HG02798 (cell line): ENCODE results near the gene STAT5A.
"Not testable (repeated sequence)": the region's sequence is repeated elsewhere in the genome, so short reads cannot be mapped to it uniquely, and the experiment has no call there.

Experiments
- ATAC-seq: cut with Tn5 transposase; IDR thresholded peaks from one replicate; pipeline ENCODE4 v1.9.1; 2021; ENCODE audit warnings: mild to moderate bottlenecking; ENCODE audit not compliant: unreplicated experiment, poor library complexity

Gene STAT5A

DNA sequence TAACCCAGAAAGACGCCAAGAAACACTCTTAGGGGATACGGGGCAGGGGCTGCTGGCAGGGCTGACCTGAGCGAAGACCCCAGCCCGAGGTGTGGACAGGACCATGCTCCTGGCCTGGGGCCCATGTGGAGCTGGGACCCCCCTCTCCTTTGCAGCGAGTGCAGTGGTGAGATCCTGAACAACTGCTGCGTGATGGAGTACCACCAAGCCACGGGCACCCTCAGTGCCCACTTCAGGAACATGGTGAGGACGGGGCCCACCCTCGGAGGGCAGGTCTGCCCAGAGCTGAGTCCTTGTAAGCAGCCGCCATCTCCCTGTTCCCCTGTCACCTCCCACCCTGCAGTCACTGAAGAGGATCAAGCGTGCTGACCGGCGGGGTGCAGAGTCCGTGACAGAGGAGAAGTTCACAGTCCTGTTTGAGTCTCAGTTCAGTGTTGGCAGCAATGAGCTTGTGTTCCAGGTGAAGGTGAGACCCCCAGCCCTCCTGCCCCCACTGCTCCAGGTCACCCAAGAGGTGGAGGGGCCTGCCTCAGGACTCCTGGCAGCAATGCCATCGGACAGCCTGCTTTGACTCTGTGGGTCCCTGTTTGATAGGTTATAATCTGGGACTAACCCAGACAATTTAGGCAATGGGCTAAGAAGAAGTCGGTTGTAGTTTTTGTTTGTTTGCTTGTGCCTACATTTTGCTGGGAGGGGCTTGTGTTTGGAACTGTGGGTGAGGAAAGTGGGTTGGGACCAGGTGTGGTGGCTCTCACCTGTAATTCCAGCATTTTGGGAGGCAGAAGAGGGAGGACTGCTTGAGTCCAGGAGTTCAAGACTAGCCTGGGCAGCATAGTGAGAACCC lies 16.1 kb downstream of the STAT5A start:
- ATAC-seq, result no peak

DNA sequence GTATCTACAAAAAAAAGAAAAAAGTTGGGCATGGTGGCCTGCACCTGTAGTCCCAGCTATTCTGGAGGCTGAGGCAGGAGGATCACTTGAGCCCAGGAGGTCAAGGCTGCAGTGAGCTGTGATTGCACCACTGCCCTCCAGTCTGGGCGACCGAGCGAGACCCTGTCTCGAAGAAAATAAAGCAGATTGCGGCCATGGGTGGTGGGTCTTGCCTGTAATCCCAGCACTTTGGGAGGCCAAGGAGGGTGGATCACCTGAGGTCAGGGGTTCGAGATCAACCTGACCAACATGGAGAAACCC lies 16.7 kb downstream of the STAT5A start:
- not testable (repeated sequence) for ATAC-seq

DNA sequence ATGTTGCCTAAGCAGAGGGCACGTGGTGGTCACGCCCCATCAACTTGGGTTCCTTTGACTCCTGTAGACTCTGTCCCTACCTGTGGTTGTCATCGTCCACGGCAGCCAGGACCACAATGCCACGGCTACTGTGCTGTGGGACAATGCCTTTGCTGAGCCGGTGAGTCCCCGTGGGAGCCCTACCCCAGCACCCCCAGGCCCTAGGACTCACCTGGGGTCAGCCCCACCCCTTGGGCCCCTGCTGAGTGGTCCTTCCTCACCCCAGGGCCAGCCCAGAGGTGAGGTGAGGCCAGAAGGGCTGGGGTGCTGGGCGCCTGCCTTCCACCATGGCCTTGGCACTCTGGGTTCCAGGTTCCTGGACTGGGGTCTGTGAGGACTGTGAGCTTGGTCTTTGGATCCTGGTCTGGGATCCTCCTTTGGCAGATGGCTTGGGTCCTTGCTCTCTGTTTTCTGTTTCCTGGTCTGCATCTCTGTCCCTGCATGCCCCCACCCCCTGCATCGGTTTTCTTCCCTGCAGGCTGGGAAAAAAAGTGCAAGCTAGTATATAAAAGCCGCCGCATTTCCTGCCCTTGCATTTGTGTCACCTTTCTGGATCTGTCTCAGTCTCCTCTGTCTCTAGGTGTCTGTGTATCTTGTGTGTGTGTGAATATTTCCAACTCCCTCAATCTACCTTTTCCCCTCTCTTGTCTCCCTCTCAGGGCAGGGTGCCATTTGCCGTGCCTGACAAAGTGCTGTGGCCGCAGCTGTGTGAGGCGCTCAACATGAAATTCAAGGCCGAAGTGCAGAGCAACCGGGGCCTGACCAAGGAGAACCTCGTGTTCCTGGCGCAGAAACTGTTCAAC lies 17.5 kb downstream of the STAT5A start:
- no peak for ATAC-seq

DNA sequence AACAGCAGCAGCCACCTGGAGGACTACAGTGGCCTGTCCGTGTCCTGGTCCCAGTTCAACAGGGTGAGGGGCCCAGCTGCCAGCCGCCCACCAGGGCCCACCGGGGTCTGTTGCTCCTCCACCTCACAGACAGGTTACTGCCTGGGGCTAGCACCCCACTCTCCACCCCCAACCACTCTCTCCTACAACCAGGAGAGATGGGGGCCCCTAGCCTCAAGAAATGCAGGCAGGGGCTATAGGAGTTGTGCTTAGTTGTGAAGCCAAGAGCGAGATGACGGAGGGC lies 18.0 kb downstream of the STAT5A start:
- no peak for ATAC-seq

DNA sequence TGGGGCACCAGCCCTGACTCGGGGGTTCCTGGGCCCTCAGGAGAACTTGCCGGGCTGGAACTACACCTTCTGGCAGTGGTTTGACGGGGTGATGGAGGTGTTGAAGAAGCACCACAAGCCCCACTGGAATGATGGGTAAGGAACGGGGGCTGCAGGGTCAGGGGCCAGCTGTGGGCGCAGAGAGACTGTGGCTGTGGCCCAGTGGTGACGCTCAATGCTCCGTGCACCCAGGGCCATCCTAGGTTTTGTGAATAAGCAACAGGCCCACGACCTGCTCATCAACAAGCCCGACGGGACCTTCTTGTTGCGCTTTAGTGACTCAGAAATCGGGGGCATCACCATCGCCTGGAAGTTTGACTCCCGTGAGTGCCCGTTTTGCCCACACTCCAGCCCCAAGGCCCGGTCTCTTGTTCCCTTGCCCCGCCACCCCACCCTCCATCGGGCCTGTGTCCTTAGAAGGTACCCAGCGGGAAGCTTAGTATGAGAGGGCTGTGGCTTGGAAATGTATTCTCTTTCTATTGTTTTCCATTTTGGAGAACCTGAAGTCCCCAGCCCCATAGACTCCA lies 19.1 kb downstream of the STAT5A start:
- ATAC-seq, result no peak

DNA sequence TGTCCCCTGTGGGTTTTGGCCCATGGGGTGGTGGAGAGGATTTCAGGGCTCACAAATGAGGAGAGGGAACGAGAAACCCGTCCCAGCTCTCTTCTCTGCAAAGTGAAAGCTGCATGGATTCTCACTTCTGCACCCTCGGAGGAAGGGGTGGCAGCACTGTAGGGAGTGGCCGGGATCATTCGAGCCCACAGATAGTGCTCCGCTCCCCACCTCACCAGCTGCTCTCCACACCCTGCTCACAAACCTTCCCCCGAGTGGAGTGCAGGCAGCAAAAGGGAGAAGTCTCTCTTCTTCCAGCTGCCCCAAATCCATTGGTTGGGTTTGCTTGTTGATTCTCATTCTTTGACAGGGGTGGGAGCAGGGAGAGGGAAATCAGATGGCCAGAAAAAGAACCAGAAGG lies 20.1 kb downstream of the STAT5A start:
- no peak for ATAC-seq

DNA sequence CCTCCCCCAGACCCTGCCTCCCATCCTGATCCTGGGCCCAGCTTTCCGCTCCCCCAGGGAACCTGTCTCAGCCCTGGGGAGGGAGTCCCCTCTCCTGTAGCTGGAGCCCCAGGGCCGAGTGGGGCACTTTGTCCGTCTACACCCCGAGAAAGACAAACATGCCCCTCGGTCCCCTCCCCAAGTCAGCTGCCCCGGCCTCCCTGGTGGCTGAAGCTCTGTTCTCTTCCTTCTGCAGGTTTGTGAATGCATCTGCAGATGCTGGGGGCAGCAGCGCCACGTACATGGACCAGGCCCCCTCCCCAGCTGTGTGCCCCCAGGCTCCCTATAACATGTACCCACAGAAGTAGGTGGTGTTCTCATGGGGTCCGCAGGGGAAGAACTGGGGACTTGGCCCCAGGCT lies 20.8 kb downstream of the STAT5A start:
- ATAC-seq, result no peak

DNA sequence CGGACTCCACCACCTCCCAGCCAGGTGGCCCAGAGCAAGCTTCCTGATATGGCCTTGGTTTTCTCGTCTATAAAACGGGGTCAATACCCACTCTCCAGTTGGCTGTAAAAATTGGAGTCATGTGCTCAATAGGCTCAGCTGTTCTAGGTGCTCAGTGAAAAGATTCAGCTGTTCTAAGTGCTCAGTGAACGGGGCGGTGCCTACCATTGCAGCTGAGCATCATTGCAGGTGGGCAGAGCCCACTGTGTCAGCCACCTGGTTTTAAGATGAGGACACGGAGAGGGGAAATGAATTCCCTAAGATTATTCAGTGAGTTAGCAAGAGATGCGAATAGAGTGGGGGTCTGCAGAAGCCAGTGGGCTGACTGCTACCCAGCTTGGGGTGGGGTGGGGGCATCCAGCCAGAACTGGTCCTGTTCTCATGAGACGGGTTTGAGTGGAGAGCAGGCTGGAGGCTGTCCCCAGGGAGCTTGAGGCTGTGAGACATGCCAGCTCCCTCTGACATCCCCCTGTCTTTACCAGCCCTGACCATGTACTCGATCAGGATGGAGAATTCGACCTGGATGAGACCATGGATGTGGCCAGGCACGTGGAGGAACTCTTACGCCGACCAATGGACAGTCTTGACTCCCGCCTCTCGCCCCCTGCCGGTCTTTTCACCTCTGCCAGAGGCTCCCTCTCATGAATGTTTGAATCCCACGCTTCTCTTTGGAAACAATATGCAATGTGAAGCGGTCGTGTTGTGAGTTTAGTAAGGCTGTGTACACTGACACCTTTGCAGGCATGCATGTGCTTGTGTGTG lies 21.9 kb downstream of the STAT5A start:
- no peak for ATAC-seq

DNA sequence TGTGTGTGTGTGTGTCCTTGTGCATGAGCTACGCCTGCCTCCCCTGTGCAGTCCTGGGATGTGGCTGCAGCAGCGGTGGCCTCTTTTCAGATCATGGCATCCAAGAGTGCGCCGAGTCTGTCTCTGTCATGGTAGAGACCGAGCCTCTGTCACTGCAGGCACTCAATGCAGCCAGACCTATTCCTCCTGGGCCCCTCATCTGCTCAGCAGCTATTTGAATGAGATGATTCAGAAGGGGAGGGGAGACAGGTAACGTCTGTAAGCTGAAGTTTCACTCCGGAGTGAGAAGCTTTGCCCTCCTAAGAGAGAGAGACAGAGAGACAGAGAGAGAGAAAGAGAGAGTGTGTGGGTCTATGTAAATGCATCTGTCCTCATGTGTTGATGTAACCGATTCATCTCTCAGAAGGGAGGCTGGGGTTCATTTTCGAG lies 22.5 kb downstream of the STAT5A start:
- no peak for ATAC-seq

DNA sequence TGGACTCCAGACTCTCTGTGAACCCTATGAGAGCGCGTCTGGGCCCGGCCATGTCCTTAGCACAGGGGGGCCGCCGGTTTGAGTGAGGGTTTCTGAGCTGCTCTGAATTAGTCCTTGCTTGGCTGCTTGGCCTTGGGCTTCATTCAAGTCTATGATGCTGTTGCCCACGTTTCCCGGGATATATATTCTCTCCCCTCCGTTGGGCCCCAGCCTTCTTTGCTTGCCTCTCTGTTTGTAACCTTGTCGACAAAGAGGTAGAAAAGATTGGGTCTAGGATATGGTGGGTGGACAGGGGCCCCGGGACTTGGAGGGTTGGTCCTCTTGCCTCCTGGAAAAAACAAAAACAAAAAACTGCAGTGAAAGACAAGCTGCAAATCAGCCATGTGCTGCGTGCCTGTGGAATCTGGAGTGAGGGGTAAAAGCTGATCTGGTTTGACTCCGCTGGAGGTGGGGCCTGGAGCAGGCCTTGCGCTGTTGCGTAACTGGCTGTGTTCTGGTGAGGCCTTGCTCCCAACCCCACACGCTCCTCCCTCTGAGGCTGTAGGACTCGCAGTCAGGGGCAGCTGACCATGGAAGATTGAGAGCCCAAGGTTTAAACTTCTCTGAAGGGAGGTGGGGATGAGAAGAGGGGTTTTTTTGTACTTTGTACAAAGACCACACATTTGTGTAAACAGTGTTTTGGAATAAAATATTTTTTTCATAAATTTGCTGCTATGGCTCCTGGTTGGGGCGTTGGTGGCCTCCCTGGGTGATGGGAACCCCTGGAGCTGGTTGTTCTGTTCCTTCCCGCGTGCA lies 23.1 kb downstream of the STAT5A start:
- ATAC-seq, result no peak

DNA sequence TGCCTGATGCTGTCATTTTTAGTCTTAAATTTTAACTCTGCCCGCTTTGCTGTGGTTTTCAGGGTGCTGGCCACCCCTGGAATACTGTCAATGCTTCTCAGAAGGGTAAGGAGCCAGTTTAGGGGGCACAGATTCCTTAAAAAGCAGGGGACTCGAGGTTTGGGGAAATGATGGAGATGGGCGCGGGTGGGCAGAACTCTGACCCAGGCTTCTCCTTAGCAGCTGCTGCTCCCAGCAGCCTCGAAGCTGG lies 23.7 kb downstream of the STAT5A start:
- ATAC-seq, result no peak

DNA sequence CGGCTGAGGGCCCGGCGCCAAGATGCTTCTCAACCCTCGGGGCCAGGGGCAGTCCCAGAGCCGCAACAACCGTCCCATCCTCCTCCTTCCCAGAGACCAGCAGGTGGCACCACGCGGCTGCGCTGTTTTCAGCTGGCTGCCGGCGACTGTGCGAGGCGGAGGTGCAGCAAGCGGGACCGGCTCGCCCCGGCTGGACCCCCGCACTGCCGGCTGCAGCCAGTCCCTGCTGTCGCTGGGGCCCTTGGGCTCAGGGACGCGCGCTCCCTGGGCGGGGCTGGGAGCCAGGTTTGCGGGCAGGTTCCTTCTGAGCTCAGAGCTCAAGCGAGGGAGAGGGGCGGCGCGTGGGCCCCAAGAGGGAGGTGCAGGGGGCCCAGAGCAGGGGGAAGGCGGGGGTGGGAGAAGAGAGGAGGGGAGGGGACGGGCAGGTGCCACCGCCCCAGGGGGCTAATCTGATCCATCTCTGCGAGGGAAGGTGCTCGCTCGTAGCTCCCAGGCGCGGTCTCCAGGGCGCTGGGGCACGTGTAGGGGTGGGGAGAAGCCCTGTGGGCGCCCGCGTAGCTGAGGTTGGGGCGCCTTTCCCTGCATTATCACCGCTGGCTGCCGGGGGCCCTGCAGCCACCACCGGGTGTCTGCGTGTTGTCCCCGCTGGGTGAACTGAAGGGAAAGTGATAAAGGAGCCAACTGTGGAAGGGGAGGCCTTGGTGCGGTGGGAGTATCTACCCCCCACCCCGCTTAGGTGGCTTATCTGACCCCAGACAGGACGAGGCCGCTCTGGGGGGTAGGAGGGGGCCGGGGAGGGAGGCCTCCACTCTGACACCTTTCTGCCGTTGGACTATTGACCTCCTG lies 24.2 kb downstream of the STAT5A start:
- ATAC-seq, result peak; percentile 68

DNA sequence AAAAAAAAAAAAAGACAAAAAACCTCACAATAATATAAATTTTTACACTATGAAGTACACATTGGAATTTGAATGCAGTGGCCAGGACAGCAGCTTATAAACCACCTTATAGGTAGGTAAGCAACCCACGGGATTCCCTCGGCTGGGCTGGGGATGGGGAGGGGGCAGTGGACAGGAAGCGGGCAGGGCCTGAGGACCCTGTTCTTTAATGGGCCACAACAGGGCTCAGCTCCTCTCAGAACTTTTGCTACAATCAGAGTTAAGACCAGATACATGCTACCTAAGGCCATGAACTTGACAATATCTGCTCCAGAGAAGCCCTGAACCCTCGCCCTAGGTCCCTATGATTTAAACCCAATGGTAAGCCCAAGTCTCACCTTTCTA lies 25.1 kb downstream of the STAT5A start:
- ATAC-seq, result no peak

DNA sequence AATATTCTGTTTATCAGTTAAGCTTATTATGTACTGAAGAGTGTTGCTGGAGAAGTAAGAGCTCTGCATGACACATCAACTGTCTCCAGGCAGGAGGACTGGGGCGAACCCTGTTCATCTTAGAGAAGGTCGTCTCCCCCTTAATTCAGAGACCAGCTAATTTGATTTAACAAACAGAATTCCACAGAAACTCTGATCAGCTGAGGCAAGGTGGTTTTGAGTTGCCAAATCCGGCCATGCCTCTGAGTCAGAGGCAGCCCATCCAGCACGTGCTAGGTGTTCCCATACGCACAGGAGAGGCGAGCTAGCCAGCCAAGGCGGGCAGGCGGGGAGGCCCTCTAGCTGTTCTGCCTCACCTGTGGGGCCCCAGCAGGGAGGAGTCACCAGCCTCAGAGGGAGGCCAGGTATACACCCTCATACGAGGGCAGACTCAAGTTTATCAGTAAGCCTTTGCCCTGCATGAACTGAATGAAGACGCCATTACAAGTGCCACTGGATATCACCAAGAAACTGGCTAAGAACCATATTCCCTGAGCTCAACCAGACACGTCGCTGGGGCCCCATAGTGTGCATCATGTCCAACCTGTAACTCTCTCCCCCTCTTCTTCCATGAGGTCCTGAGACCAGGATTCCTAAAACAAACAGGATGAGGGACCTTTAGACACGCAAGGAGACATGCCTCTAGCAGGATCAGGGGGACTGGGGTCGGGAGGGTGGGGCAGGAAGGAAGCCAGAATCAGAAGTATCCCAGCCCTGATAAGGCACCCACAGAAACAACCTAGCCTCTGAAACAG lies 25.7 kb downstream of the STAT5A start:
- ATAC-seq, result no peak

DNA sequence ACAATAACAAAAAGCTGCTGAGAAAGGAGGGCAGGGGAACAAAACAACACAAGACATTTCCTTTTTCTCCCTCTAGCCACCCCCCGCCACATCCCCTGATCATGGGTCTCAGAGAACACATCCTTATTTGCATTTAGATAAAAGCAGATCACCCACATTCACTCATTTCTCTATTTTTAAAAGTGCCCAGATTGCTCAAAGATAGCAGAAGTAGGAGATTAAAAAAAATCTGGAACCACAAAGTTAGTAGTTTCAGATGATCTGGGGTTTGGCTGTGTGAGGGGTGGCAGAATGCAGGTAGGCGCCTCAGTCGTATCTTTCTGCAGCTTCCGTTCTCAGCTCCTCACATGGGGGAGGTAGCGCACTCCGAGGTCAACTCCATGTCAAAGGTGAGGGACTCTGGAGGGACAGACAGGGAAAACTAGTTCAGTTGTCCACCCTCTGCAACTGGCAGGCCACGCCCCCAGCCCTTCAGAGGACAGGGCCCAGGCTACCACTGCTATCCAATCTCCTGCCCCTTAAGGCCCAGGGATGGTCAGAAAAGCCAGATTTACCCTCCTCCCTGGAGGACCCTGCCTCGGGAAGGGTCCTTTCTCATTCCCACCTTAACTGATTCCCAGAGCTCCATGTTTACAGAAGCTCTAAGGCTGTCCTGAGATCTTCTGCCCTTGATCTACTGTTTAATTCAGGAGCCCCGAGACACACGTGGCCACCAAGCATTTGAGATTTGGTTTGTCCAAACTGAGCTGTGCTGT lies 27.3 kb downstream of the STAT5A start:
- ATAC-seq, result peak; percentile 38

DNA sequence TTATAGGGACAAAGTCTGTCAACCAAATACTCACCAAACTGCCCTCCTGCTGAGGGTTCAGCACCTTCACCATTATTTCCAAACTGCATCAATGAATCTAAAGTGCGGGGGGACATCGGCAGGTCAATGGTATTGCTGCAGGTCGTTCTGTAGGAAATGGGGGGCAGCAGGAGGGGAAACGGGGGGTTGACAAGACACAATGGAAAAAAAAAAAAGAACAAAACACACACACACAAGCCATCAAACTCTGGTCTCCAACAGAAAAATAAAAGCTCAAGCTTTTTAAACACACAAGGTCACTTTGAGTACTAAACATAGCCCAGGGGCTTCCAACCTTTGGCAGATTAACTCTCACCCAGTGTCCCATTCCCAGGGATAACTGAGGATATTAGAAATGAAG lies 28.5 kb downstream of the STAT5A start:
- ATAC-seq, result no peak

DNA sequence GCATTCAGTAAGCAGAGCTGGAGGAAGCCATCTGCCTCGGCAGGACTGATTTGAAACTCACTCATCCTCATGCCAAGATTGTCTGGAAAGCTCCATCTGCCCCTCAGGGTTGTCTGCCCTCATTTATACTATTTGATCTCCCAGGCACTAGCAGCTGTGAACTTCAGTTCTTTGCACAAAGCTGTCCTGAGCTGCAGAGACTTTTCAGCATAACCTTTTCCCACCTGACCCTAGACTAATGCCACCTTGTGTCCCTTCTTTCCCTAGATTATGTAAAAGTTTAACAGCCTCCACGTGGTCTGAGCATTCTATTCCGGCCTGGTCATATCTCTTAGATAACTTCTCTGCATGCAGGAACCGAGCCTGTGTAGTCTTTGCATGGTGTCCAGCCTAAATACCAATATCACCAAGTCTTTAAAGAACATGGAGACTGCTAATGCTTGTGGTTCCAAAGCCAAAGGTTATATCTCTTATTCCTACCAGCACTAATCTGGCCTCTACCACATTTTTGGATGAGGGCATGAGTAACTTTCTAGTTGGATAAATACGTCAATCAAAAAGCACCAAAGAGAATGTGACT lies 29.1 kb downstream of the STAT5A start:
- no peak for ATAC-seq

DNA sequence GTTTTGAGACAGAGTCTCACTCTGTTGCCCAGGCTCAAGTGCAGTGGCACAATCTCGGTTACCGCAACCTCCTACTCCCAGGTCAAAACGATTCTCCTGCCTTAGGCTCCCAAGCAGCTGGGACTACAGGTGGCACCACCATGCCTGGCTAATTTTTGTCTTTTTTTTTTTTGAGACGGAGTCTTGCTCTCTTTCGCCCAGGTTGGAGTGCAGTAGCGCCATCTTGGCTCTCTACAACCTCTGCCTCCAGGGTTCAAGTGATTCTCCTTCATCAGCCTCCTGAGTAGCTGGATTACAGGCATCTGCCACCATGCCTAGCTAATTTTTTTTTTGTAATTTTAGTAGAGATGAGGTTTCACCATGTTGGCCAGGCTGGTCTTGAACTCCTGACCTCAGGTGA lies 29.7 kb downstream of the STAT5A start:
- not testable (repeated sequence) for ATAC-seq
